ENCODE measurements around the gene GRIP2.

GRIP2 gene

GRCh38 chr3:14508505-14508819, 31.7 kb downstream of the GRIP2 start:
- Histone ChIP-seq H2AK5ac (ENCODE audit: low read length) (no peak overlapping the region), H3K56ac (ENCODE audit: low read length) (no peak overlapping the region), H2BK120ac (ENCODE audit: low read depth, low read length) (no peak overlapping the region), H3K4me3 (ENCODE audit: low read length) (no peak overlapping the region), H3K9ac (ENCODE audit: low read length) (no peak overlapping the region), H3K79me2 (ENCODE audit: control insufficient read depth, insufficient read depth, low read length) (no peaks in the 10 kb centered on the region), H3K4me2 (ENCODE audit: low read length) (no peak overlapping the region), H3K4me1 (ENCODE audit: control insufficient read depth, low read depth, low read length) (no peaks in the 10 kb centered on the region), H3K18ac (ENCODE audit: low read length) (no peak overlapping the region), H2BK5ac (ENCODE audit: low read length) (no peak overlapping the region), H3K27ac (ENCODE audit: low read depth, low read length) (no peak overlapping the region), H3K4ac (ENCODE audit: low read depth, low read length) (no peak overlapping the region), H4K8ac (ENCODE audit: low read depth, low read length) (no peak overlapping the region), H3K23ac (ENCODE audit: low read length) (no peak overlapping the region), H3K36me3 (ENCODE audit: control insufficient read depth, insufficient read depth, low read length) (no peaks in the 10 kb centered on the region), H4K5ac (ENCODE audit: low read length) (no peak overlapping the region), H3K27me3 (ENCODE audit: insufficient read depth, low read length, poor library complexity) (no peaks in the 10 kb centered on the region), H3K79me1 (ENCODE audit: low read length) (no peaks in the 10 kb centered on the region), H2BK15ac (replicated peaks; ENCODE audit: low read depth) (no peak overlapping the region)
- no CpG with 5 or more reads among the region's 3 CpGs for WGBS (ENCODE audit: extremely low coverage, insufficient coverage, low lambda C conversion rate)
- no peak for DNase-seq

- H3K9ac ChIP-seq (ENCODE audit: low read length) = no peak overlapping the region
- no peaks in the 10 kb centered on the region for H3K79me2 ChIP-seq (ENCODE audit: control insufficient read depth, insufficient read depth, low read length)
- no peaks in the 10 kb centered on the region for H3K79me1 ChIP-seq (ENCODE audit: low read length)
- H3K56ac ChIP-seq (ENCODE audit: low read length) = no peak overlapping the region
- H2BK5ac ChIP-seq (ENCODE audit: low read length) = no peak overlapping the region
- H3K4me3 ChIP-seq (ENCODE audit: low read length) = no peak overlapping the region
- H3K18ac ChIP-seq (ENCODE audit: low read length) = no peak overlapping the region
- no peak overlapping the region for H3K27ac ChIP-seq (ENCODE audit: low read depth, low read length)
- no peak for DNase-seq
- no peak overlapping the region for H3K4ac ChIP-seq (ENCODE audit: low read depth, low read length)
- H2AK5ac ChIP-seq (ENCODE audit: low read length) = no peak overlapping the region
- no CpG with 5 or more reads among the region's 6 CpGs for WGBS (ENCODE audit: extremely low coverage, insufficient coverage, low lambda C conversion rate)
- H2BK120ac ChIP-seq (ENCODE audit: low read depth, low read length) = no peak overlapping the region
- H3K4me2 ChIP-seq (ENCODE audit: low read length) = no peak overlapping the region
- H3K4me1 ChIP-seq (ENCODE audit: control insufficient read depth, low read depth, low read length) = no peaks in the 10 kb centered on the region
- no peak overlapping the region for H3K23ac ChIP-seq (ENCODE audit: low read length)
- no peak overlapping the region for H2BK15ac ChIP-seq (replicated peaks; ENCODE audit: low read depth)
- no peaks in the 10 kb centered on the region for H3K27me3 ChIP-seq (ENCODE audit: insufficient read depth, low read length, poor library complexity)
- no peak overlapping the region for H4K5ac ChIP-seq (ENCODE audit: low read length)
- H4K8ac ChIP-seq (ENCODE audit: low read depth, low read length) = no peak overlapping the region
- no peaks in the 10 kb centered on the region for H3K36me3 ChIP-seq (ENCODE audit: control insufficient read depth, insufficient read depth, low read length)
Observed at GRCh38 chr3:14507757-14508504, 32.2 kb downstream of the GRIP2 start.

GRCh38 chr3:14507305-14507741, 32.8 kb downstream of the GRIP2 start:
- no peak overlapping the region for H4K5ac ChIP-seq (ENCODE audit: low read length)
- H3K4me3 ChIP-seq (ENCODE audit: low read length) = no peak overlapping the region
- no peak overlapping the region for H3K56ac ChIP-seq (ENCODE audit: low read length)
- no peaks in the 10 kb centered on the region for H3K79me1 ChIP-seq (ENCODE audit: low read length)
- H4K8ac ChIP-seq (ENCODE audit: low read depth, low read length) = no peak overlapping the region
- H3K9ac ChIP-seq (ENCODE audit: low read length) = no peak overlapping the region
- H3K4ac ChIP-seq (ENCODE audit: low read depth, low read length) = no peak overlapping the region
- no peaks in the 10 kb centered on the region for H3K27me3 ChIP-seq (ENCODE audit: insufficient read depth, low read length, poor library complexity)
- no peak overlapping the region for H2BK15ac ChIP-seq (replicated peaks; ENCODE audit: low read depth)
- H3K4me2 ChIP-seq (ENCODE audit: low read length) = no peak overlapping the region
- no peak overlapping the region for H3K18ac ChIP-seq (ENCODE audit: low read length)
- no CpG with 5 or more reads among the region's 13 CpGs for WGBS (ENCODE audit: extremely low coverage, insufficient coverage, low lambda C conversion rate)
- no peaks in the 10 kb centered on the region for H3K4me1 ChIP-seq (ENCODE audit: control insufficient read depth, low read depth, low read length)
- no peak overlapping the region for H2BK120ac ChIP-seq (ENCODE audit: low read depth, low read length)
- no peak for DNase-seq
- H3K23ac ChIP-seq (ENCODE audit: low read length) = no peak overlapping the region
- no peaks in the 10 kb centered on the region for H3K36me3 ChIP-seq (ENCODE audit: control insufficient read depth, insufficient read depth, low read length)
- H2AK5ac ChIP-seq (ENCODE audit: low read length) = no peak overlapping the region
- H3K27ac ChIP-seq (ENCODE audit: low read depth, low read length) = no peak overlapping the region
- no peak overlapping the region for H2BK5ac ChIP-seq (ENCODE audit: low read length)
- no peaks in the 10 kb centered on the region for H3K79me2 ChIP-seq (ENCODE audit: control insufficient read depth, insufficient read depth, low read length)

- H3K23ac ChIP-seq (ENCODE audit: low read length) = no peak overlapping the region
- H3K27me3 ChIP-seq (ENCODE audit: insufficient read depth, low read length, poor library complexity) = no peaks in the 10 kb centered on the region
Observed at GRCh38 chr3:14506626-14507304, 33.4 kb downstream of the GRIP2 start.

GRCh38 chr3:14505803-14506500, 34.2 kb downstream of the GRIP2 start:
- Histone ChIP-seq H3K27ac (ENCODE audit: low read depth, low read length) (no peak overlapping the region), H2BK15ac (replicated peaks; ENCODE audit: low read depth) (no peak overlapping the region), H4K8ac (ENCODE audit: low read depth, low read length) (no peak overlapping the region), H3K4me1 (ENCODE audit: control insufficient read depth, low read depth, low read length) (no peaks in the 10 kb centered on the region), H4K5ac (ENCODE audit: low read length) (no peak overlapping the region), H3K79me1 (ENCODE audit: low read length) (no peaks in the 10 kb centered on the region), H2AK5ac (ENCODE audit: low read length) (no peak overlapping the region), H3K4ac (ENCODE audit: low read depth, low read length) (no peak overlapping the region), H3K27me3 (ENCODE audit: insufficient read depth, low read length, poor library complexity) (no peaks in the 10 kb centered on the region), H3K79me2 (ENCODE audit: control insufficient read depth, insufficient read depth, low read length) (no peaks in the 10 kb centered on the region), H3K18ac (ENCODE audit: low read length) (no peak overlapping the region), H3K23ac (ENCODE audit: low read length) (no peak overlapping the region), H2BK120ac (ENCODE audit: low read depth, low read length) (no peak overlapping the region), H2BK5ac (ENCODE audit: low read length) (no peak overlapping the region), H3K4me3 (ENCODE audit: low read length) (no peak overlapping the region), H3K36me3 (ENCODE audit: control insufficient read depth, insufficient read depth, low read length) (no peaks in the 10 kb centered on the region), H3K56ac (ENCODE audit: low read length) (no peak overlapping the region), H3K9ac (ENCODE audit: low read length) (no peak overlapping the region), H3K4me2 (ENCODE audit: low read length) (no peak overlapping the region)
- no CpG with 5 or more reads among the region's 16 CpGs for WGBS (ENCODE audit: extremely low coverage, insufficient coverage, low lambda C conversion rate)
- no peak for DNase-seq

More at GRCh38 chr3:14506626-14507304, 33.4 kb downstream of the GRIP2 start:
- H3K4ac ChIP-seq (ENCODE audit: low read depth, low read length) = no peak overlapping the region
- DNase-seq = no peak
- H3K4me3 ChIP-seq (ENCODE audit: low read length) = no peak overlapping the region
- no peak overlapping the region for H4K5ac ChIP-seq (ENCODE audit: low read length)
- no peak overlapping the region for H3K56ac ChIP-seq (ENCODE audit: low read length)
- H3K9ac ChIP-seq (ENCODE audit: low read length) = no peak overlapping the region
- H3K36me3 ChIP-seq (ENCODE audit: control insufficient read depth, insufficient read depth, low read length) = no peaks in the 10 kb centered on the region
- no peaks in the 10 kb centered on the region for H3K4me1 ChIP-seq (ENCODE audit: control insufficient read depth, low read depth, low read length)
- H2BK5ac ChIP-seq (ENCODE audit: low read length) = no peak overlapping the region
- H2BK120ac ChIP-seq (ENCODE audit: low read depth, low read length) = no peak overlapping the region
- no peaks in the 10 kb centered on the region for H3K79me2 ChIP-seq (ENCODE audit: control insufficient read depth, insufficient read depth, low read length)
- no peaks in the 10 kb centered on the region for H3K79me1 ChIP-seq (ENCODE audit: low read length)
- no peak overlapping the region for H2BK15ac ChIP-seq (replicated peaks; ENCODE audit: low read depth)
- WGBS (ENCODE audit: extremely low coverage, insufficient coverage, low lambda C conversion rate) = no CpG with 5 or more reads among the region's 15 CpGs
- no peak overlapping the region for H2AK5ac ChIP-seq (ENCODE audit: low read length)
- no peak overlapping the region for H4K8ac ChIP-seq (ENCODE audit: low read depth, low read length)
- H3K18ac ChIP-seq (ENCODE audit: low read length) = no peak overlapping the region
- no peak overlapping the region for H3K4me2 ChIP-seq (ENCODE audit: low read length)
- H3K27ac ChIP-seq (ENCODE audit: low read depth, low read length) = no peak overlapping the region
